GM21526 (cell line): ENCODE results near the gene NOL9.

Experiments used
- ATAC-seq: cut with Tn5 transposase; IDR thresholded peaks from one replicate; pipeline ENCODE4 v1.9.1; 2021; ENCODE audit warnings: moderate library complexity; ENCODE audit not compliant: unreplicated experiment, low FRiP score

Gene NOL9

DNA sequence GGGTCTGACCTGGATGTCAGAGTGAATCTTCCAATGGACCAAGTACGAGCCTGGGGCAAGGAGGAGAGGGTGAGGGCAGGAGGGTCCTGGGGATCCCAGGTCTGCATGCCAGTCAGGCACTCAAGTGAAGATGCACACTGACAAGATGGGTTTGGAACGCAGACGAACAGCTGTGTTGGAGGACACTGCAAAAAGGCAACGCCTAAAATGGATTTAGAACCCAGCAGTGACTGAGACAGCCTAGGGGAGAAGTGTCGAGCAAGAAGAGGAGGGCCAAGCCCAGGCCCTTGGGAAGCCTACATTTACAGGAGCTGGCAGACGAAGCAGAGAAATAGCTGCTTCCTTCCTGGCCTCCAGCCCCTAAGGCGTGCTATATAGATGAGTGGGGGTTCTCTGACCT, 25.8 kb downstream of the NOL9 start:
- ATAC-seq = no peak

DNA sequence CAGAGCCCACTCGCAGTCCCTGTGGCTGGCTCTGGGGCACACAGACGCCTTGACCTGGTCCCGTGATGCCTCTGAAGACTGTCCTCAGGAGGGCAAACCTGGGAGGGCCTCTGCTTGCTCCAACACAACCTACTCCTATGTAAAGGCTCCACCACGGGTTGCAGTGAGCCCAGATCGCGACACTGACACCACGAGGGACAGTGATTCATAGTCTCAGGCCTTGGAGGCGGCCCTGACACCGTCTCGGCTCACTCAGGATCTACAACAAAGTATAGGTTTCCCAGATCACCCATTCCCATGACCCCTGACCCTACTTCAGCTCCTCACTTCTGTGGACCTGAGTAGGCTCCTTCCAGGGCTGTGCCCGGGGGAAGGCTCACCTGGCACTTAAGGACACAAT, 28.0 kb downstream of the NOL9 start:
- no peak for ATAC-seq

DNA sequence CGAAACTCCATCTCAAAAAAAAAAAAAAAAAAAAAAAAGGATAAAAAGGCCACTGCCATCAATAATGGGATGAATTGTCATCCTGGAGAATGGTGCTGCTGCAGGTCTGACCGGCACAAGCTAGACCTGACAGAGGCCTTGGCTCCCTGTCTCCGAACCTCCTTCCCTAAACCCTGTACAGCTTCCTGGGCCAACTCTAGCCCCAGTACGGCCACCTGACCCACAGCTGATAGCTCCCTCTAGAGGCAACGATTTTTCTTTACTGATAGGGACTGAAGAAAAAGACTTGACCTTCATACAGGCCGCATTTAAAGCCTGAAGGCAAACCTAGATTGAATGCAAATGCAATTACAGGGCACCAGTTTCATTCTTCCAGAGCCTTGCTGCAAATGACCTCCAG, 30.7 kb downstream of the NOL9 start:
- no peak for ATAC-seq

DNA sequence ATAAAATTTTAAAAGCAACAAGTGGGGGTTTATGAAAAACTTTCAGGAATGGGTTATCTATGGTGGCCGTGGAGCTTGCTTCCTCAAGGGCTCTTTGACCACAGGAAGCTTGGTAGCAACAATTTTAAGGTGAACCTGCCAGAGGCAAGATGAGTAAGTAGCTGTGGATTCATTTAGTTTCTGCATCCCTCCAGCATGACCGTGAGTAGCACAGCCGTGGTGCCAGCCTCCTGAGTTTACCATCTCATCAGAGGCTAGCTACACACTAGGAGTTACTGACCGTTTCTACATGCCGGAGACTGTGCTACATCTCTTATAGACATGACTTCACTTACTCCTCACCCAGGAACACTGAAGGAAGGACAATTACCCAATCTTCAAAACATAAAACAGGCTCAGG, 32.8 kb downstream of the NOL9 start:
- ATAC-seq = no peak

DNA sequence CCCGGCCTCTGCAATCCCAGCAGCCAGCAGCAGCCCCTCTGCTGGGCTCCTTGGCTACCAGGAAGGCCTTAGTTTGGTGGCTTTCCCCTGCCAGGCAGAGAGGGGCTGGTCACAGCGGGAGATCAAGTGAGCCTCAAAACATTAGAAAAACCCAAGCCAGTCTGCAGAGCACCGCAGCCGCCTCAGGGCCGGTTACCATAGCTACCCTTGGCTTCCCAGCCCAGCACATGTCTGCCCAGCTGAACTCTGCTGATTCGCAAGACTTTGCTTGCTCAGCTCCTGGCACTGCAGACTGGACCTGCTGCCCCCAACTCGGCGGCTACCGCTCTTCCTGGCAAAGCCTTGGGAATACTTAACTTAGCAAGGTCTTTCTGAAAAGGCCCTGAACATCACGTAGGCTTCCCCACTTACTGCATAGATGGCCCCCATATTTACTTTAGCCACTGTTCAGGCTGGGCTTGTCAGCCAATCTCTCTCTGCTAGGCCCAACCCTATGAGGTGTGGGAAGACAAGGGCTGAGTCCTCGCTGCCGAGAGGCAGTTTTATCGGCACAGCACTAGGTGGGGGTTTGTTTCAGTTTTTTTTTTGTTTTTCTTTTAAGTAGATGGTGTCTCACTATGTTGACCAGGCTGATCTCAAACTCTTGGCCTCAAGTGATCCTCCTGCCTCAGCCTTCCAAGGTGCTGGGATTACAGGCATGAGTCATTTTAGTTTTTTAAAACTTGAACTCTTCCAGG, 34.2 kb downstream of the NOL9 start:
- no peak for ATAC-seq

GRCh38 chr1:6519491-6519934, 34.8 kb downstream of the NOL9 start:
- ATAC-seq = no peak

- no peak for ATAC-seq
Observed at GRCh38 chr1:6517435-6517851, 36.9 kb downstream of the NOL9 start.

GRCh38 chr1:6515771-6516170, 38.5 kb downstream of the NOL9 start:
- no peak for ATAC-seq

- ATAC-seq = no peak
Observed at GRCh38 chr1:6513320-6513801, 41.0 kb downstream of the NOL9 start.

- no peak for ATAC-seq
Observed at GRCh38 chr1:6512908-6513280, 41.4 kb downstream of the NOL9 start.

DNA sequence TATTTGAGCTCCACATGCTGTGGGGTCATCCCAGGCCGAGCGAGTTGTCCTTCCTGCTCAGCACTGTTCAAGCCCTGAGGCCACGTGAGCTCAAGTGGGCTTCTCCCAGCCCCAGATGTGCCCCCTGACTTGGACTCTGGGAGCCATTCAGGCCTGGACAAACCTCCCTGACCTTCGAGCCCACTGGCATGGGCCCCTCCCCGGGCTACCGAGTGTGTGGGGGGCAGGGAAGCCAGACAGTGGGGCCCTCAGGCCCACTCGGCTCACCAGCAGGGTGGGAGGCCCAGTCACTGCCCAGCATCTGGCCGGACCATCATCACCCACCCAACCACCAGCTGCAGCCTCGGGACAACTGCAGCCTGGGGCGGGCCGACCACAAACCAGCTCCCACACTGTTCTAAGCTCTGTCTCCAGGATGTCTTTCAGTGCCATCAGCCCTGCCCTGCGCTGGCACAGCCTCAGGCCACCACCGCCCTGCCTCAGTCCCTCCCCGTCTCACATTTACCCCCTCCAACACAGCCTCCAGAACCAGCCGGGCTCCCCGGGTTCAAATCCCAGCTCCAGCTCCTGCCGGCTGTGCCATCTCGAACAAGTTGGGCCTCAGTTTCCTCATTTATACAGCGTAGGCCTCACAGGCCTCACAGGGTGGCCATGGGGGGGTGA, 41.9 kb downstream of the NOL9 start:
- no peak for ATAC-seq

- no peak for ATAC-seq
Observed at GRCh38 chr1:6511561-6512244, 42.6 kb downstream of the NOL9 start.

GRCh38 chr1:6511056-6511455, 43.3 kb downstream of the NOL9 start:
- ATAC-seq = no peak

DNA sequence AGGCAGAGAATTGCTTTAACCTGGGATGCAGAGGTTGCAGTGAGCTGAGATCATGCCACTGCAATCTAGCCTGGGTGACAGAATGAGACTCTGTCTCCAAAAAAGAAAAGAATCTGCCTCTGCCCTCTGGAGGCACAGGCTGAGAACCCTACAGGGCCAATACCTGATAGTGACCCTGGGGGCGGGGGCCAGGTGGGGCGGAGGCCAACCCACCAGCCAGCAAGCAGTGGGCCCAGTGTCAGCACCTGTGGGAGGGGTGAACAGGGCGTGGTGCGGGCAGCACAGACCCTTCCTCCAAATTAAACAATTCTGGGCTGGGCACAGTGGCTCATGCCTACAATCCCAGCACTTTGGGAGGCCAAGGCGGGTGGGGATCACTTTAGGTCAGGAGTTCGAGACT, 43.8 kb downstream of the NOL9 start:
- no peak for ATAC-seq

- ATAC-seq = no peak
Observed at GRCh38 chr1:6509919-6510291, 44.4 kb downstream of the NOL9 start.

GRCh38 chr1:6509220-6509918, 44.9 kb downstream of the NOL9 start:
- ATAC-seq = no peak

DNA sequence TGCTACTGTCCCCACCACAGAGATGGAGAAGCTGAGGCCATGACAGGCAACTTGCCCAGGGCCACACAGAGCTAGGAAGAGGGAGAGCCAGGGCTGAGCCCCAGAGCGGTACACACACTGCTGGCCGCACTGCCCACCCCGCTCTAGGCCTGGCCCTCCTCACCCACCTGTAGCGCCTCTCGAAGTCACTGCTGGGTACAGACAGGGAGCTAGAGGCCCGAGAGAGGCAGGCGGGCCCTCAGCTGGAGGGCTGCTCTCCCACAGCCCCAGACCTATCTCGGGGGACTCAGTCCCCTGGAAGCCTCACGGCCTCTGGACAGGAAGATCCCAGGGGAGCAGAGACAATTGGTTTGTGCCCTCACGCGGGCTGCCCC, 45.5 kb downstream of the NOL9 start:
- ATAC-seq = no peak

- no peak for ATAC-seq
Observed at GRCh38 chr1:6508154-6508815, 46.0 kb downstream of the NOL9 start.

- no peak for ATAC-seq
Observed at GRCh38 chr1:6507461-6507911, 46.8 kb downstream of the NOL9 start.

GRCh38 chr1:6507037-6507428, 47.3 kb downstream of the NOL9 start:
- no peak for ATAC-seq
